IMR-90 (cell line): ENCODE results near the gene CDK11B. TPM values are rescaled to one million over a fixed set of nuclear protein-coding genes. Genes with fewer than 3 reads are reported as not detected.
"Not testable (repeated sequence)": the region's sequence is repeated elsewhere in the genome, so short reads cannot be mapped to it uniquely, and the experiment has no call there.

ENCODE experiments used
- ATAC-seq: fragments of 200-7000 bp; cut with Tn5 transposase; 2 replicates; pipeline ENCODE4 v1.9.1; 2020; ENCODE audit warnings: low read depth, mild to moderate bottlenecking, moderate library complexity
- BruUV-seq: library from RNA; stranded (reverse); fragments of 400-500 nt; replicated peaks from 2 replicates; lab custom pipeline; 2021; lab: Mats Ljungman, UMichigan
- CTCF ChIA-PET: fragments of 300-600 bp; formaldehyde crosslinking; extraction: SDS; loops from one replicate; lab custom pipeline; 2021; ENCODE audit warnings: antibody characterized with exemption; lab: Yijun Ruan, JAX
- POLR2A ChIA-PET: fragments of 300-600 bp; sonication (Branson Sonifier 250); formaldehyde crosslinking; loops from one replicate; lab custom pipeline; 2022; ENCODE audit warnings: antibody characterized with exemption; ENCODE audit not compliant: unreplicated experiment; lab: Charles Lee
- DNase-seq: peaks from one replicate; pipeline ENCODE4 v3.0.0; 2013
- H2AFZ ChIP-seq: replicated peaks from 2 replicates; pipeline ENCODE3; 2013; ENCODE audit warnings: low read length, mild to moderate bottlenecking; ENCODE audit not compliant: poor library complexity
- H2AK5ac ChIP-seq: 2 replicates; pipeline ENCODE4 v1.6.1; 2013; ENCODE audit warnings: low read depth, low read length, inconsistent platforms
- H2AK9ac ChIP-seq: replicated peaks from 2 replicates; pipeline ENCODE3; 2013; ENCODE audit warnings: mild to moderate bottlenecking, low read depth, low read length, moderate library complexity; ENCODE audit not compliant: poor library complexity
- H2BK120ac ChIP-seq: 2 replicates; pipeline ENCODE4 v1.6.1; 2013; ENCODE audit warnings: low read depth, low read length, inconsistent platforms
- H2BK15ac ChIP-seq: 3 replicates; pipeline ENCODE4 v1.6.1; 2013; ENCODE audit warnings: low read depth, low read length, inconsistent platforms
- H2BK20ac ChIP-seq: 2 replicates; pipeline ENCODE4 v1.6.1; 2013; ENCODE audit warnings: low read depth, mild to moderate bottlenecking, inconsistent platforms, low read length, moderate library complexity
- H2BK5ac ChIP-seq: 2 replicates; pipeline ENCODE4 v1.6.1; 2013; ENCODE audit warnings: mild to moderate bottlenecking, low read depth, low read length, inconsistent platforms; ENCODE audit not compliant: poor library complexity, severe bottlenecking
- H3K14ac ChIP-seq: replicated peaks from 2 replicates; pipeline ENCODE4 v1.6.1; 2013; ENCODE audit warnings: low read depth, low read length, inconsistent platforms
- H3K18ac ChIP-seq: 2 replicates; pipeline ENCODE4 v1.6.1; 2013; ENCODE audit warnings: low read depth, low read length, control low read depth
- H3K23ac ChIP-seq: 2 replicates; pipeline ENCODE4 v1.6.1; 2013; ENCODE audit warnings: low read depth, low read length, inconsistent platforms
- H3K27ac ChIP-seq: 2 replicates; pipeline ENCODE4 v1.5.1; 2013; ENCODE audit warnings: mild to moderate bottlenecking, control low read depth, low read length; ENCODE audit not compliant: insufficient read depth
- H3K27me3 ChIP-seq: 2 replicates; pipeline ENCODE4 v1.6.1; 2013; ENCODE audit warnings: low read length; ENCODE audit not compliant: control insufficient read depth, insufficient read depth
- H3K36me3 ChIP-seq: 2 replicates; pipeline ENCODE4 v1.6.1; 2013; ENCODE audit warnings: low read length, mixed read lengths; ENCODE audit not compliant: control insufficient read depth, insufficient read depth
- H3K4ac ChIP-seq: 2 replicates; pipeline ENCODE4 v1.6.1; 2013; ENCODE audit warnings: low read depth, low read length, inconsistent platforms
- H3K4me1 ChIP-seq: 2 replicates; pipeline ENCODE4 v1.6.1; 2013; ENCODE audit warnings: low read length, mixed read lengths; ENCODE audit not compliant: control insufficient read depth, insufficient read depth
- H3K4me2 ChIP-seq: 2 replicates; pipeline ENCODE4 v1.6.1; 2013; ENCODE audit warnings: low read depth, mild to moderate bottlenecking, control low read depth, low read length, moderate library complexity
- H3K4me3 ChIP-seq: 2 replicates; pipeline ENCODE4 v1.5.1; 2013; ENCODE audit warnings: low read depth, mild to moderate bottlenecking, control low read depth, low read length, moderate library complexity; ENCODE audit not compliant: insufficient read depth
- H3K56ac ChIP-seq: 2 replicates; pipeline ENCODE4 v1.6.1; 2013; ENCODE audit warnings: low read length, inconsistent platforms; ENCODE audit not compliant: insufficient read depth; ENCODE audit errors: extremely low read depth
- H3K79me1 ChIP-seq, 2 experiments: 2 replicates each; pipeline ENCODE4 v1.6.1; 2013; ENCODE audit warnings: low read length in 2 of 2, inconsistent platforms in 1 of 2, low read depth in 1 of 2
- H3K9ac ChIP-seq: 2 replicates; pipeline ENCODE4 v1.6.1; 2013; ENCODE audit warnings: low read depth, low read length, control low read depth
- H3K9me1 ChIP-seq: 2 replicates; pipeline ENCODE4 v1.6.1; 2013; ENCODE audit warnings: low read length, inconsistent platforms; ENCODE audit not compliant: insufficient read depth
- H3K9me3 ChIP-seq: 2 replicates; pipeline ENCODE4 v1.6.1; 2013; ENCODE audit warnings: low read length; ENCODE audit not compliant: control insufficient read depth, insufficient read depth
- H4K20me1 ChIP-seq: 2 replicates; pipeline ENCODE4 v1.6.1; 2013; ENCODE audit warnings: low read length, inconsistent platforms; ENCODE audit not compliant: insufficient read depth
- H4K5ac ChIP-seq: 2 replicates; pipeline ENCODE4 v1.6.1; 2013; ENCODE audit warnings: mild to moderate bottlenecking, low read depth, low read length, control low read depth
- H4K8ac ChIP-seq, 2 experiments: 2 replicates each; pipeline ENCODE4 v1.6.1; 2013; ENCODE audit warnings: low read depth in 2 of 2, low read length in 2 of 2, control low read depth in 1 of 2, inconsistent platforms in 1 of 2
- H4K91ac ChIP-seq: 2 replicates; pipeline ENCODE4 v1.6.1; 2013; ENCODE audit warnings: low read depth, low read length, inconsistent platforms; ENCODE audit not compliant: insufficient read depth
- FOS ChIP-seq: fragments of 150-350 bp; IDR thresholded peaks from 2 replicates; pipeline ENCODE4 v1.6.1; 2016; ENCODE audit warnings: low read depth, low read length
- RCOR1 ChIP-seq: IDR thresholded peaks from 2 replicates; pipeline ENCODE4 v1.6.1; 2012; ENCODE audit warnings: mild to moderate bottlenecking, low read length, improper control_type of control experiment; ENCODE audit not compliant: insufficient replicate concordance
- RFX5 ChIP-seq: IDR thresholded peaks from 2 replicates; pipeline ENCODE4 v1.8.0; 2012; ENCODE audit warnings: low read depth, mild to moderate bottlenecking, low read length, moderate library complexity
- WGBS, 2 experiments: methylation state at CpG; one replicate each; pipeline versions ENCODE4 v1.1.5 to v1.1.7; 2013; ENCODE audit warnings: missing lambda C conversion rate in 2 of 2; ENCODE audit not compliant: insufficient read length in 1 of 2; ENCODE audit errors: extremely low coverage in 2 of 2; 5-methylcytosine and 5-hydroxymethylcytosine counted together
- dilution Hi-C: fragments of 300-500 bp; cut with HindIII; formaldehyde crosslinking; loops from one replicate; pipeline ENCODE4 v1.14.3; 2018; ENCODE audit warnings: low sequenced_read_pairs; ENCODE audit not compliant: unreplicated experiment
- in situ Hi-C: fragments of 300-500 bp; cut with MboI; formaldehyde crosslinking; loops from 3 replicates; pipeline ENCODE4 v1.14.3; 2019; ENCODE audit warnings: low sequenced_read_pairs, inconsistent platforms, mixed read lengths
- intact Hi-C: fragments of 100-400 bp; cut with micrococcal nuclease; formaldehyde crosslinking; loops from 2 replicates; pipeline ENCODE4 v1.10.0; 2022
- polyA plus RNA-seq, 3 experiments: library from polyadenylated mRNA; depleted of rRNA; stranded (reverse); fragments of >200 nt; gene quantifications; 2 replicates each; pipeline ENCODE4 v1.2.3, GENCODE V29; 2012; ENCODE audit warnings: low replicate concordance in 1 of 3
- total RNA-seq: library from RNA; depleted of rRNA; stranded (reverse); fragments of >200 nt; gene quantifications from 2 replicates; pipeline ENCODE4 v1.2.3, GENCODE V29; 2012

Gene CDK11B
- total and polyA plus RNA-seq, 2 of the 4 experiments (the other 2 are of a cell fraction): 8.2 to 19.1 TPM

GRCh38 chr1:1664941-1665814, 6.4 kb upstream of the CDK11B start:
- ATAC-seq: no peak
- H3K4me2 ChIP-seq: no peak overlapping the region
- in situ Hi-C loops: no loop called here

GRCh38 chr1:1664318-1664717, 5.5 kb upstream of the CDK11B start:
- BruUV-seq, CTCF ChIA-PET, H3K9ac ChIP-seq, H4K8ac ChIP-seq, POLR2A ChIA-PET, H3K4ac ChIP-seq, H3K56ac ChIP-seq, H3K4me2 ChIP-seq, H2BK5ac ChIP-seq, H2BK20ac ChIP-seq, H3K18ac ChIP-seq, H4K20me1 ChIP-seq, H3K27me3 ChIP-seq, H2AFZ ChIP-seq, H4K91ac ChIP-seq, H2BK120ac ChIP-seq, H3K23ac ChIP-seq, H3K4me3 ChIP-seq, H3K9me1 ChIP-seq, H3K79me1 ChIP-seq, H3K14ac ChIP-seq, in situ Hi-C loops, H3K4me1 ChIP-seq, H2AK5ac ChIP-seq, H2AK9ac ChIP-seq, dilution Hi-C loops, ATAC-seq, H3K9me3 ChIP-seq, intact Hi-C loops, DNase-seq, H4K5ac ChIP-seq, H2BK15ac ChIP-seq, H3K27ac ChIP-seq: not testable (repeated sequence)
- peaks cover 30% of the 10 kb centered on the region for H3K36me3 ChIP-seq
- no CpG with 5 or more reads among the region's 11 CpGs for WGBS, 2 experiments

More at GRCh38 chr1:1664941-1665814, 6.4 kb upstream of the CDK11B start:
- Histone ChIP-seq H3K9me3 (no peaks in the 10 kb centered on the region), H2BK5ac (no peak overlapping the region), H2AFZ (no peak overlapping the region), H3K4ac (no peak overlapping the region), H2BK20ac (no peak overlapping the region), H3K9me1 (no peaks in the 10 kb centered on the region; the same call in 1 of the 2 replicates), H3K4me3 (no peak overlapping the region), H2AK9ac (peak overlapping the region; percentile 28), H3K27ac (no peak overlapping the region), H3K36me3 (peaks cover 38% of the 10 kb centered on the region), H2BK120ac (no peak overlapping the region), H2AK5ac (no peak overlapping the region), H4K8ac (no peak overlapping the region), H4K5ac (no peak overlapping the region), H3K9ac (no peak overlapping the region), H2BK15ac (no peak overlapping the region), H4K91ac (no peak overlapping the region), H3K27me3 (no peaks in the 10 kb centered on the region), H3K18ac (no peak overlapping the region), H3K56ac (no peak overlapping the region), H3K79me1 (peaks cover 0 to 10% of the 10 kb centered on the region in 2 experiments; a peak in 1 of 4 replicates), H3K14ac (no peak overlapping the region), H3K23ac (no peak overlapping the region), H4K20me1 (no peaks in the 10 kb centered on the region), H3K4me1 (peaks cover 6% of the 10 kb centered on the region)
- TF ChIP-seq RCOR1 (no peak), RFX5 (no peak), FOS (no peak)
- no TSS peak for BruUV-seq
- dilution Hi-C loops: no loop called here
- 95% methylated on average over 14 of the region's 27 CpGs; no CpG with 5 or more reads in 1 of the 2 experiments for whole genome bisulfite sequencing, 2 experiments
- ChIA-PET POLR2A (no interaction called here), CTCF (no interaction called here)
- intact Hi-C loops: no loop called here
- DNase-seq: no peak
